Ovary (tissue), 3 donors: Measurements from ENCODE around the gene PARD3B.

Source experiments
- EP300 ChIP-seq: sonication (generic); formaldehyde crosslinking; IDR thresholded peaks from one replicate; pipeline ENCODE4 v1.6.1; 2017; ENCODE audit warnings: antibody characterized with exemption
- TF ChIP-seq, protein P1 (sequence below), 3 donors: fragments of 450-650 bp in 2 of 3; fragments of 200-600 bp in 1 of 3; IDR thresholded peaks; one replicate each; pipeline versions ENCODE4 v1.5.1 to v1.8.0; 2016 to 2022; ENCODE audit warnings: antibody characterized with exemption in 3 of 3, mild to moderate bottlenecking in 1 of 3
- donor health status: DM: no; HTN: no; CAD: no.

- TF ChIP-seq, protein P1, sequence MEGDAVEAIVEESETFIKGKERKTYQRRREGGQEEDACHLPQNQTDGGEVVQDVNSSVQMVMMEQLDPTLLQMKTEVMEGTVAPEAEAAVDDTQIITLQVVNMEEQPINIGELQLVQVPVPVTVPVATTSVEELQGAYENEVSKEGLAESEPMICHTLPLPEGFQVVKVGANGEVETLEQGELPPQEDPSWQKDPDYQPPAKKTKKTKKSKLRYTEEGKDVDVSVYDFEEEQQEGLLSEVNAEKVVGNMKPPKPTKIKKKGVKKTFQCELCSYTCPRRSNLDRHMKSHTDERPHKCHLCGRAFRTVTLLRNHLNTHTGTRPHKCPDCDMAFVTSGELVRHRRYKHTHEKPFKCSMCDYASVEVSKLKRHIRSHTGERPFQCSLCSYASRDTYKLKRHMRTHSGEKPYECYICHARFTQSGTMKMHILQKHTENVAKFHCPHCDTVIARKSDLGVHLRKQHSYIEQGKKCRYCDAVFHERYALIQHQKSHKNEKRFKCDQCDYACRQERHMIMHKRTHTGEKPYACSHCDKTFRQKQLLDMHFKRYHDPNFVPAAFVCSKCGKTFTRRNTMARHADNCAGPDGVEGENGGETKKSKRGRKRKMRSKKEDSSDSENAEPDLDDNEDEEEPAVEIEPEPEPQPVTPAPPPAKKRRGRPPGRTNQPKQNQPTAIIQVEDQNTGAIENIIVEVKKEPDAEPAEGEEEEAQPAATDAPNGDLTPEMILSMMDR (IDR thresholded peaks at IDR 0.05): no peak
- TF ChIP-seq EP300: no peak
Observed at GRCh38 chr2:205484215-205484614, 938.9 kb downstream of the PARD3B start.
